NCI-H510A (cell line): ENCODE measurements around the gene CES2.

Source experiments
- DNase-seq: peaks from one replicate; lab custom pipeline; 2025; lab: John Stamatoyannopoulos, UW

The CES2 gene

GRCh38 chr16:66903544-66904427, 31.5 kb upstream of the CES2 start:
- DNase-seq = no peak

- DNase-seq = no peak
These were observed 30.9 kb upstream of the CES2 start for GRCh38 chr16:66904428-66904845.

GRCh38 chr16:66904846-66905632, 30.3 kb upstream of the CES2 start:
- no peak for DNase-seq

GRCh38 chr16:66905633-66906539, 29.4 kb upstream of the CES2 start:
- DNase-seq = peak; percentile 77

- no peak for DNase-seq
These were observed 28.1 kb upstream of the CES2 start for GRCh38 chr16:66906916-66907836.

- DNase-seq = no peak
These were observed 27.2 kb upstream of the CES2 start for GRCh38 chr16:66908116-66908515.

- no peak for DNase-seq
These were observed 26.4 kb upstream of the CES2 start for GRCh38 chr16:66908762-66909559.

GRCh38 chr16:66910175-66910940, 25.0 kb upstream of the CES2 start:
- DNase-seq = no peak

DNA sequence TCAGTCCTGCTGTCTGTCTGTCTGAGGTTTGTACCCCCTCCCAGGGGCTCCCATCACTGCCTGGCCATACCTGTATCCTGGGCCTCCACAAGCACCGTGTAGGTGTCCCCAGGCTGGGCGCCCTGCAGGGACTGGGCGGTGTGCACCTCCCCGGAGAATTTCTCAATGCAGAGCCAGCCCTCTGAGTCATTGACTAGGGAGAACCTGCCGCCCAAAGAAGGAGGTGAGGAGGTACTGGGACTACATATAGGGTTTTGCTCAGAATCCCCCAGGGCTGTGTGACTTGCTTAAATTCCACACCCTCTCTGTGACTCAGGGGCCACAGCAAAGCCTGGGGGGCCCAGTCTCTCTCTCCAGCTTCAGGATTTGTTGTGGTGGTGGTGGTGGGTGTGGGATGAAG, 24.2 kb upstream of the CES2 start:
- no peak for DNase-seq

DNA sequence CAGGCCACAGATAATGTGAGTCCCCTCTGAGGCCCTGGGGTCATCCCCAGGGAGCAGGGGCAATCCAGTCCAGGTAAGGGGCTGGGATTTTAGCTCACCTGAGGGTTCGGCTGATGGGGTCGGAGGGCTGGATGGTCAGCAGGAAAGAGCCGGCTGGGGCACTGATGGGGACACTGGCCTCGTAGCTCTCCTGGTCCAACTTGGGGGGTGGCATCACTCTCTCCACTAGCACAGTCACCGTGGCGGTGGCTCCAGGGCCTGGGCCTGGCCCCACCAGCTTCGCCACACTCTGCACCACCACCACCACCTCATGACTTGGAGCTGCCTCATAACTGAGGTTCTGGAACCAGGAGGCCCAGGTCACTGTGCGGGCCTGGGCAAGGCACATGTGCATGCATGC, 23.5 kb upstream of the CES2 start:
- DNase-seq = no peak

DNA sequence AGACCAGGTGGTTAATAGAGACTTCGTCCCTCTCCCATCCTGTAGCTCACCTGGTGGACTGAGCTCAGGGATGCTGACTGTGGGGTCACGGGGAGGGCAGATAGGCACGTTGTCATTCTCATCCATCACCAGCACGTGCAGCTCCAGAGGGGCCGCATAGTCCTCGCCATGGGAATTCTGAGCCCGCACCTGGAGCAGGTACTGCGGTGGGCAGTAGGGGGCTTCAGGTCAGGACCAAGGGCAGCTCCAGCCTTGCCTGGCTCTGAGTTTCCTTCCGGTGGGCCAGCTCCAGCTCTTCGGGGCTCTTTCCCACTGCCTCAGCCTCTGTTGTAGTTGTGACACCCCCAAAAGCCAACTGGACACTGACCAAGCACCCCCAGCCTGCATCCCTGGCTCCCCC, 22.2 kb upstream of the CES2 start:
- DNase-seq = no peak

GRCh38 chr16:66913711-66914110, 21.6 kb upstream of the CES2 start:
- no peak for DNase-seq

DNA sequence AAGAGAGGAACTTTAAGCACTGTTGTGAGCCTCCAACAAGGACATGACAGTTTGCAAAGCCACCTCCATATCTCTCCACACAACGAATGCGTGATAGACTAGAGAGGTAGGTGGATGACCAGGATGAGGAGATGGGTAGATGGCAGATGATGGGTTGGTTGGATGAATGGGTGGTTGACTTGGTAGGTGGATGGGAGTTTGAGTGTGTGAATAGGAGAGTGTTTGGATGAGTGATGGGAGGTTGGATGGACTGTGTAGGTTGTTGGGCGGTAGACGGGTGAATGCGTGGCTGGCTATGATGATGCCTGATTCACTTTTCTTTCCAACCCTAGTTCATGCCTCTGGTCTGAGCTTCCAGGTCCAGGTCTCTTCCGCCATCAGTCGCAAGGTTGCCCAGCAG, 20.8 kb upstream of the CES2 start:
- no peak for DNase-seq

DNA sequence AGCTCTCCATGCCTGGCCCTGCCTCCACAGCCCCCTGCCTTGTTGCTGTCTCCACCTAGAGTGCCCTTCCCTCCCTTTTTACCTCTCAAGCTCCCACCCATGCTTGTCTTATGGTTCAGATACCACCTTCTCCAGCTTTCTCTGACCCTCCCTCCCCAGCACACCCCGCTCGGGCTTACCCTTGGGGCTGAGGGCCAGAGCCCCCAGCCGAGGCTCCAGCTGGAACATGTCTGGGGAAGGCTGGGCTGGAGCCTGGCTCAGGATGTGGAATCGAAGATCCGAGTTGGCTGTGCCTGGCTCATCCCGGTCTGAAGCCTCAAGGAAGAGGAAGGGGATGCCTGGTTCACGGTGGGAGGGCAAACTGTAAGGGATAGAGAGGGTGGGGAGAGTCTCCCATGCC, 20.3 kb upstream of the CES2 start:
- DNase-seq = no peak

GRCh38 chr16:66916518-66916917, 18.8 kb upstream of the CES2 start:
- DNase-seq = no peak

DNA sequence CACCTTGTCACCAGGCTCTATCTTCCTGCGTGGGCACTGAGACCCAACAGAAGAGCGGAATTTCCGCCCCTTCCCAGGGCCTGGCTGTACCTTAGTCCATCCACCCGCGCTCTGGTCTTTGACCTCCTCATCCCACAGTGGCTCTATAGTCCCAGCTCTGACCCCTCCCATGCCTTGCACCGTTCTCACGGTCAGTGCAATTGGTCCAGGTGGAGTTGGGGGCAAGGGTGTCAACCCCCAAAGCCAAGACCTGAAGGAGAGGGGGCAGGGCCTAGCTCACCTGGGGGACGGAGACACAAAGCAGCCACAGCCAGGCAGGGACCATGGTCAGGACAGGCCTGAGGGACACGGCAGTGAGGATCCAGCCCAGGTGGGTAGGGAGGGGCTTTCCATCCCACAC, 17.6 kb upstream of the CES2 start:
- no peak for DNase-seq

DNA sequence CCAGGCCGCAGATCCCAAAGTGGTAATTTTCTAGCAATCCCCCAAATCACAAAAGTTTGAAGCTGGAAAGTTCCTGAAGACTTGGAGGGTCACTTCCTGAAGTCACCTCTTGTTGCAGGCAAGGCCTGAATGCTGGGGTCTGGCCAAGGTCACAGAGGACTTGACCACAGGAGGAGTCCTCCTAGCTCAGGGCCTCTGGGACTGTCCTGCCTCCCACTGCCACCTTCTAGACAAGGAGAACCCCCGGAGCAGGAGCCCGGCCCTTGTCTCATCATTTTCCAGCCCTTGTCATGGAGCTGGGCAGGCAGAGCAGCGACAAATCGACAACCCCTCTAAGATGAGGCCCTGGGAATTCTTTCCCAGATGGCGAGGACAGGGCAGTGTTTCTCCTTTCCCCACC, 17.0 kb upstream of the CES2 start:
- DNase-seq = no peak

GRCh38 chr16:66918803-66919568, 16.3 kb upstream of the CES2 start, which contains the start of gene CDH16:
Gene CDH16, minus strand, starts transcription at chr16:66918885. Its CDS starts 820 bp downstream, at chr16:66918065.
- DNase-seq = no peak
